ENCODE measurements around the gene RAB1A. TPM values are rescaled to one million over a fixed set of nuclear protein-coding genes. Genes with fewer than 3 reads are reported as not detected.
"Not testable (repeated sequence)": the region's sequence is repeated elsewhere in the genome, so short reads cannot be mapped to it uniquely, and the experiment has no call there.

RAB1A gene
- total RNA-seq, 1 experiment from 2014 or later: 119 TPM

DNA sequence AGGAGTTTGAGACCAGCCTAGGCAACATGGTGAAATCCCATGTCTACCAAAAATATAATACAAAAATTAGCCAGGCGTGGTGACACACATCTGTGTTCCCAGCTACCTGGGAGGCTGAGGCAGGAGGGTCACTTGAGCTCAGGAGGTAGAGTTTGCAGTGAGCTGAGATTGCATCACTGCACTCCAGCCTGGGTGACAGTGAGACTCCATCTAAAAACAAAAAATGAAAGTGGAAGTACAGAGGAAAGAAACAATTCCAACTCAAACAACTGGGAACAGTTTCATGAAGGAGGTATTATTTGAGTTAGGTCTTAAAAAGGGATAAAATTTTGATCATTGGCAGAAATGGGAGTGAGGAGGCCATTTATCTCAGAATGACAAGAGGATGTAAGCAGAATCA is 6.3 kb upstream of the RAB1A start:
- H3K36me3 ChIP-seq (ENCODE audit: insufficient read depth, low read length, poor library complexity, severe bottlenecking): no peaks in the 10 kb centered on the region
- H3K27me3 ChIP-seq (replicated peaks; ENCODE audit: insufficient read depth, low read depth, low read length, poor library complexity): no peaks in the 10 kb centered on the region
- no TSS peak for BruUV-seq (replicated peaks)
- no peak for TF ChIP-seq EZH2 (IDR thresholded peaks at IDR 0.05; ENCODE audit: borderline replicate concordance, low read depth, low read length, poor library complexity, severe bottlenecking)
- TF ChIP-seq, protein P1, sequence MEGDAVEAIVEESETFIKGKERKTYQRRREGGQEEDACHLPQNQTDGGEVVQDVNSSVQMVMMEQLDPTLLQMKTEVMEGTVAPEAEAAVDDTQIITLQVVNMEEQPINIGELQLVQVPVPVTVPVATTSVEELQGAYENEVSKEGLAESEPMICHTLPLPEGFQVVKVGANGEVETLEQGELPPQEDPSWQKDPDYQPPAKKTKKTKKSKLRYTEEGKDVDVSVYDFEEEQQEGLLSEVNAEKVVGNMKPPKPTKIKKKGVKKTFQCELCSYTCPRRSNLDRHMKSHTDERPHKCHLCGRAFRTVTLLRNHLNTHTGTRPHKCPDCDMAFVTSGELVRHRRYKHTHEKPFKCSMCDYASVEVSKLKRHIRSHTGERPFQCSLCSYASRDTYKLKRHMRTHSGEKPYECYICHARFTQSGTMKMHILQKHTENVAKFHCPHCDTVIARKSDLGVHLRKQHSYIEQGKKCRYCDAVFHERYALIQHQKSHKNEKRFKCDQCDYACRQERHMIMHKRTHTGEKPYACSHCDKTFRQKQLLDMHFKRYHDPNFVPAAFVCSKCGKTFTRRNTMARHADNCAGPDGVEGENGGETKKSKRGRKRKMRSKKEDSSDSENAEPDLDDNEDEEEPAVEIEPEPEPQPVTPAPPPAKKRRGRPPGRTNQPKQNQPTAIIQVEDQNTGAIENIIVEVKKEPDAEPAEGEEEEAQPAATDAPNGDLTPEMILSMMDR (conservative IDR thresholded peaks at IDR 0.05; ENCODE audit: low read depth, low read length): no peak
- no peak overlapping the region for H3K27ac ChIP-seq (ENCODE audit: low read depth, low read length, poor library complexity, severe bottlenecking)
- H3K9me3 ChIP-seq (ENCODE audit: low read depth, low read length, poor library complexity, severe bottlenecking): no peaks in the 10 kb centered on the region
- intact Hi-C loops (cut with micrococcal nuclease; ENCODE audit: unreplicated experiment): no loop called here
- CTCF ChIA-PET: no interaction called here
- POLR2A ChIA-PET (ENCODE audit: low non-redundant PET): no interaction called here
- H3K4me1 ChIP-seq (ENCODE audit: insufficient read depth, low read length, poor library complexity, severe bottlenecking): no peaks in the 10 kb centered on the region
- no peak overlapping the region for H3K4me3 ChIP-seq (ENCODE audit: low read depth, low read length, poor library complexity, severe bottlenecking)
- DNase-seq (ENCODE audit: low spot score): no peak

DNA sequence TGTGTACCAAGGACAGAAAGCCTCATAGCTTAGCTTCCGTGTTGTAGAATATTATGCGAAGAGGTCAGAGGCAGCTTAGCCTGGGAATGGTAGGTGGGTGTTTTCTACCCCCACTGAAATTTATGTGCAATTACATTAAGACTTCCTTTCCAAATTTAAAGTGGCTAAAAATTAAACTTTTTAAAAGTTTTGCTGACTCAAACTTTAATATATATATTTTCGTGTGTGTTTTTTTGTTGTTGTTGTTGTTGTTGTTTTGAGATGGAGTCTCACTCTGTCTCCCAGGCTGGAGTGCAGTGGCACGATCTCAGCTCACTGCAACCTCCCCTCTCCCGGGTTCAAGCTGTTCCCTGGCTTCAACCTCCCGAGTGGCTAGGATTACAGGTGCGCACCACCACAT is 4.3 kb upstream of the RAB1A start:
- Histone ChIP-seq H3K9me3 (ENCODE audit: low read depth, low read length, poor library complexity, severe bottlenecking) (no peaks in the 10 kb centered on the region), H3K36me3 (ENCODE audit: insufficient read depth, low read length, poor library complexity, severe bottlenecking) (no peaks in the 10 kb centered on the region), H3K4me1 (ENCODE audit: insufficient read depth, low read length, poor library complexity, severe bottlenecking) (peaks cover 5% of the 10 kb centered on the region), H3K27me3 (replicated peaks; ENCODE audit: insufficient read depth, low read depth, low read length, poor library complexity) (no peaks in the 10 kb centered on the region), H3K27ac (ENCODE audit: low read depth, low read length, poor library complexity, severe bottlenecking) (no peak overlapping the region), H3K4me3 (ENCODE audit: low read depth, low read length, poor library complexity, severe bottlenecking) (no peak overlapping the region)
- BruUV-seq (replicated peaks): no TSS peak
- POLR2A ChIA-PET (ENCODE audit: low non-redundant PET): no interaction called here
- DNase-seq (ENCODE audit: low spot score): no peak
- intact Hi-C loops (cut with micrococcal nuclease; ENCODE audit: unreplicated experiment): no loop called here
- TF ChIP-seq EZH2 (IDR thresholded peaks at IDR 0.05; ENCODE audit: borderline replicate concordance, low read depth, low read length, poor library complexity, severe bottlenecking): no peak
- CTCF ChIA-PET: no interaction called here

DNA sequence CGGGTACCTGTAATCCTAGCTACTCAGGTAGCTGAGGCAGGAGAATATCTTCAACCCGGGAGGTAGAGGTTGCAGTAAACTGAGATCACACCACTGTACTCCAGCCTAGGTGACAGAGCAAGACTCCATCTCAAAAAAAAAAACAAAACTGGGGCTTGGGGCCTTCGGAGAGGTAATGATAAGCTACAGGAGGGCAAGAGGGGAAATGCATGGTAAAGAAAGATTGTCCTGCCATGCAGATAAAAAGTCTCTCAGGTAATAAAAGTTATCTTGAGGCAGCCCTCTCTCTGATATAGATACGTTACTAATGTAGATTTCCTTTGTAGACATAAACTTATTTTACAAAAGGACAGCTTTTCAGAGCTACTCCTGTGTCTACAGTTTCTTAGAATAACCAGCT is 3.7 kb upstream of the RAB1A start:
- POLR2A ChIA-PET (ENCODE audit: low non-redundant PET): no interaction called here

DNA sequence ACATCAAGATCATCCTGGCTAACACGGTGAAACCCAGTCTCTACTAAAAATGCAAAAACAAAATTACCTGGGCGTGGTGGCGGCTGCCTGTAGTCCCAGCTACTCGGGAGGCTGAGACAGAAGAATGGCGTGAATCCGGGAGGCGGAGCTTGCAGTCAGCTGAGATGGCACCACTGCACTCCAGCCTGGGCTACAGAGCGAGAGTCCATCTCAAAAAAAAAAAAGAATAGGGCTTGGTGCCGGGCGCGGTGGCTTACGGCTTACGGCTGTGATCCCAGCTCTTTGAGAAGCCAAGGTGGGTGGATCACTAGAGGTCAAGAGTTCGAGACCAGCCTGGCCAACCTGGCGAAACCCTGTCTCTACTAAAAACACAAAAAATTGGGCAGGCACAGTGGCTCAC is 3.0 kb upstream of the RAB1A start:
- CTCF ChIA-PET; H3K27ac ChIP-seq (ENCODE audit: low read depth, low read length, poor library complexity, severe bottlenecking); DNase-seq (ENCODE audit: low spot score); intact Hi-C loops (cut with micrococcal nuclease; ENCODE audit: unreplicated experiment); H3K4me3 ChIP-seq (ENCODE audit: low read depth, low read length, poor library complexity, severe bottlenecking); BruUV-seq (replicated peaks); H3K36me3 ChIP-seq (ENCODE audit: insufficient read depth, low read length, poor library complexity, severe bottlenecking); POLR2A ChIA-PET (ENCODE audit: low non-redundant PET); H3K9me3 ChIP-seq (ENCODE audit: low read depth, low read length, poor library complexity, severe bottlenecking); H3K27me3 ChIP-seq (replicated peaks; ENCODE audit: insufficient read depth, low read depth, low read length, poor library complexity): not testable (repeated sequence)
- H3K4me1 ChIP-seq (ENCODE audit: insufficient read depth, low read length, poor library complexity, severe bottlenecking): peaks cover 13% of the 10 kb centered on the region

More for the DNA sequence above, 3.7 kb upstream of the RAB1A start:
- H3K27ac ChIP-seq (ENCODE audit: low read depth, low read length, poor library complexity, severe bottlenecking): no peak overlapping the region
- no peak overlapping the region for H3K4me3 ChIP-seq (ENCODE audit: low read depth, low read length, poor library complexity, severe bottlenecking)
- intact Hi-C loops (cut with micrococcal nuclease; ENCODE audit: unreplicated experiment): no loop called here
- no peak for DNase-seq (ENCODE audit: low spot score)
- TF ChIP-seq, protein P1 (conservative IDR thresholded peaks at IDR 0.05; ENCODE audit: low read depth, low read length): no peak
- no peak for TF ChIP-seq EZH2 (IDR thresholded peaks at IDR 0.05; ENCODE audit: borderline replicate concordance, low read depth, low read length, poor library complexity, severe bottlenecking)
- H3K27me3 ChIP-seq (replicated peaks; ENCODE audit: insufficient read depth, low read depth, low read length, poor library complexity): no peaks in the 10 kb centered on the region
- CTCF ChIA-PET: no interaction called here
- no TSS peak for BruUV-seq (replicated peaks)
- peaks cover 6% of the 10 kb centered on the region for H3K4me1 ChIP-seq (ENCODE audit: insufficient read depth, low read length, poor library complexity, severe bottlenecking)
- no peaks in the 10 kb centered on the region for H3K9me3 ChIP-seq (ENCODE audit: low read depth, low read length, poor library complexity, severe bottlenecking)
- H3K36me3 ChIP-seq (ENCODE audit: insufficient read depth, low read length, poor library complexity, severe bottlenecking): no peaks in the 10 kb centered on the region

Data from A673 (cell line).